ENCODE measurements around the gene MARK1.

MARK1 gene

GRCh38 chr1:220628431-220628830, 100.5 kb downstream of the MARK1 start:
- Mint-ChIP-seq H3K27me3 (peaks cover 12% of the 10 kb centered on the region), H3K9me3 (ENCODE audit: low read depth) (no peaks in the 10 kb centered on the region), H3K4me1 (ENCODE audit: low read depth) (no peaks in the 10 kb centered on the region), H3K4me3 (no peak overlapping the region), H3K27ac (no peak overlapping the region), H3K36me3 (no peaks in the 10 kb centered on the region)

GRCh38 chr1:220631238-220631815, 103.4 kb downstream of the MARK1 start:
- H3K27ac Mint-ChIP-seq: no peak overlapping the region
- H3K4me1 Mint-ChIP-seq (ENCODE audit: low read depth): no peaks in the 10 kb centered on the region
- no peak overlapping the region for H3K4me3 Mint-ChIP-seq
- H3K36me3 Mint-ChIP-seq: no peaks in the 10 kb centered on the region
- H3K9me3 Mint-ChIP-seq (ENCODE audit: low read depth): no peaks in the 10 kb centered on the region
- H3K27me3 Mint-ChIP-seq: peaks cover 20% of the 10 kb centered on the region

- Mint-ChIP-seq H3K4me3 (no peak overlapping the region), H3K36me3 (no peaks in the 10 kb centered on the region), H3K27me3 (peaks cover 21% of the 10 kb centered on the region), H3K9me3 (ENCODE audit: low read depth) (no peaks in the 10 kb centered on the region), H3K4me1 (ENCODE audit: low read depth) (no peaks in the 10 kb centered on the region), H3K27ac (no peak overlapping the region)
Observed at GRCh38 chr1:220637759-220638158, 109.8 kb downstream of the MARK1 start.

- no peak overlapping the region for H3K27ac Mint-ChIP-seq
- H3K9me3 Mint-ChIP-seq (ENCODE audit: low read depth): no peaks in the 10 kb centered on the region
- no peaks in the 10 kb centered on the region for H3K4me1 Mint-ChIP-seq (ENCODE audit: low read depth)
- peaks cover 13% of the 10 kb centered on the region for H3K27me3 Mint-ChIP-seq
- no peaks in the 10 kb centered on the region for H3K36me3 Mint-ChIP-seq
- no peak overlapping the region for H3K4me3 Mint-ChIP-seq
Observed at GRCh38 chr1:220642285-220642684, 114.3 kb downstream of the MARK1 start.

- no peak overlapping the region for H3K27ac Mint-ChIP-seq
- no peak overlapping the region for H3K4me3 Mint-ChIP-seq
- no peaks in the 10 kb centered on the region for H3K4me1 Mint-ChIP-seq (ENCODE audit: low read depth)
- H3K9me3 Mint-ChIP-seq (ENCODE audit: low read depth): no peaks in the 10 kb centered on the region
- H3K27me3 Mint-ChIP-seq: no peaks in the 10 kb centered on the region
- H3K36me3 Mint-ChIP-seq: no peaks in the 10 kb centered on the region
Observed at GRCh38 chr1:220652995-220653394, 125.1 kb downstream of the MARK1 start.

GRCh38 chr1:220655509-220655908, 127.6 kb downstream of the MARK1 start:
- Mint-ChIP-seq H3K4me3 (no peak overlapping the region), H3K4me1 (ENCODE audit: low read depth) (no peaks in the 10 kb centered on the region), H3K36me3 (no peaks in the 10 kb centered on the region), H3K27ac (no peak overlapping the region), H3K9me3 (ENCODE audit: low read depth) (no peaks in the 10 kb centered on the region), H3K27me3 (peaks cover 4% of the 10 kb centered on the region)

GRCh38 chr1:220655961-220656740, 128.2 kb downstream of the MARK1 start:
- peaks cover 7% of the 10 kb centered on the region for H3K27me3 Mint-ChIP-seq
- H3K27ac Mint-ChIP-seq: no peak overlapping the region
- H3K36me3 Mint-ChIP-seq: no peaks in the 10 kb centered on the region
- no peaks in the 10 kb centered on the region for H3K4me1 Mint-ChIP-seq (ENCODE audit: low read depth)
- no peak overlapping the region for H3K4me3 Mint-ChIP-seq
- no peaks in the 10 kb centered on the region for H3K9me3 Mint-ChIP-seq (ENCODE audit: low read depth)

GRCh38 chr1:220666349-220666748, 138.4 kb downstream of the MARK1 start:
- Mint-ChIP-seq H3K9me3 (ENCODE audit: low read depth) (peaks cover 7% of the 10 kb centered on the region), H3K4me1 (ENCODE audit: low read depth) (no peaks in the 10 kb centered on the region), H3K36me3 (no peaks in the 10 kb centered on the region), H3K4me3 (no peak overlapping the region), H3K27me3 (peaks cover 16% of the 10 kb centered on the region), H3K27ac (no peak overlapping the region)

GRCh38 chr1:220669005-220669404, 141.1 kb downstream of the MARK1 start:
- no peaks in the 10 kb centered on the region for H3K36me3 Mint-ChIP-seq
- peaks cover 7% of the 10 kb centered on the region for H3K9me3 Mint-ChIP-seq (ENCODE audit: low read depth)
- no peak overlapping the region for H3K27ac Mint-ChIP-seq
- no peaks in the 10 kb centered on the region for H3K4me1 Mint-ChIP-seq (ENCODE audit: low read depth)
- H3K4me3 Mint-ChIP-seq: no peak overlapping the region
- peaks cover 15% of the 10 kb centered on the region for H3K27me3 Mint-ChIP-seq

GRCh38 chr1:220670365-220670764, 142.4 kb downstream of the MARK1 start:
- Mint-ChIP-seq H3K27me3 (peaks cover 14% of the 10 kb centered on the region), H3K4me3 (no peak overlapping the region), H3K27ac (no peak overlapping the region), H3K36me3 (no peaks in the 10 kb centered on the region), H3K9me3 (ENCODE audit: low read depth) (peaks cover 7% of the 10 kb centered on the region), H3K4me1 (ENCODE audit: low read depth) (no peaks in the 10 kb centered on the region)

GRCh38 chr1:220673921-220674320, 146.0 kb downstream of the MARK1 start:
- Mint-ChIP-seq H3K27me3 (peaks cover 9% of the 10 kb centered on the region), H3K4me1 (ENCODE audit: low read depth) (no peaks in the 10 kb centered on the region), H3K9me3 (ENCODE audit: low read depth) (peaks cover 7% of the 10 kb centered on the region), H3K36me3 (no peaks in the 10 kb centered on the region), H3K27ac (no peak overlapping the region), H3K4me3 (no peak overlapping the region)

GRCh38 chr1:220677251-220677650, 149.3 kb downstream of the MARK1 start:
- Mint-ChIP-seq H3K36me3 (no peaks in the 10 kb centered on the region), H3K27me3 (peaks cover 7% of the 10 kb centered on the region), H3K4me3 (no peak overlapping the region)

GRCh38 chr1:220680085-220680687, 152.2 kb downstream of the MARK1 start:
- Mint-ChIP-seq H3K4me3 (no peak overlapping the region), H3K27ac (no peak overlapping the region), H3K4me1 (ENCODE audit: low read depth) (peaks cover 2% of the 10 kb centered on the region), H3K36me3 (no peaks in the 10 kb centered on the region), H3K9me3 (ENCODE audit: low read depth) (no peaks in the 10 kb centered on the region), H3K27me3 (no peaks in the 10 kb centered on the region)

More at GRCh38 chr1:220677251-220677650, 149.3 kb downstream of the MARK1 start:
- no peaks in the 10 kb centered on the region for H3K9me3 Mint-ChIP-seq (ENCODE audit: low read depth)
- no peak overlapping the region for H3K27ac Mint-ChIP-seq
- peaks cover 2% of the 10 kb centered on the region for H3K4me1 Mint-ChIP-seq (ENCODE audit: low read depth)

GRCh38 chr1:220681220-220681880, 153.4 kb downstream of the MARK1 start:
- H3K27me3 Mint-ChIP-seq: no peaks in the 10 kb centered on the region
- H3K4me3 Mint-ChIP-seq: no peak overlapping the region
- H3K27ac Mint-ChIP-seq: no peak overlapping the region
- H3K36me3 Mint-ChIP-seq: no peaks in the 10 kb centered on the region
- peaks cover 2% of the 10 kb centered on the region for H3K4me1 Mint-ChIP-seq (ENCODE audit: low read depth)
- H3K9me3 Mint-ChIP-seq (ENCODE audit: low read depth): no peaks in the 10 kb centered on the region

GRCh38 chr1:220682901-220683576, 155.1 kb downstream of the MARK1 start:
- Mint-ChIP-seq H3K9me3 (ENCODE audit: low read depth) (no peaks in the 10 kb centered on the region), H3K4me3 (no peak overlapping the region), H3K4me1 (ENCODE audit: low read depth) (peaks cover 2% of the 10 kb centered on the region), H3K27me3 (no peaks in the 10 kb centered on the region), H3K36me3 (no peaks in the 10 kb centered on the region), H3K27ac (no peak overlapping the region)

Data from activated naive CD8-positive, alpha-beta T cell (primary cell).